Naive thymus-derived CD4-positive, alpha-beta T cell (primary cell): ENCODE measurements around the gene MUC12. TPM values are rescaled to one million over a fixed set of nuclear protein-coding genes. Genes with fewer than 3 reads are reported as not detected.

Source experiments
- ATAC-seq: fragments of 150-1000 bp; cut with Tn5 transposase; 2 replicates; pipeline ENCODE4 v1.10.0; 2021; ENCODE audit warnings: mild to moderate bottlenecking, moderate library complexity
- CTCF ChIA-PET: fragments of 350-600 bp; sonication (Branson Sonifier 250); formaldehyde crosslinking; loops from one replicate; lab custom pipeline; 2021; ENCODE audit warnings: antibody characterized with exemption; lab: Charles Lee
- POLR2A ChIA-PET: fragments of 350-600 bp; sonication (Branson Sonifier 250); formaldehyde crosslinking; loops from one replicate; lab custom pipeline; 2021; ENCODE audit warnings: antibody characterized with exemption, inconsistent platforms; lab: Charles Lee
- DNase-seq, 9 donors: peaks; one replicate each; pipeline versions ENCODE4 v3.0.0 to v3.0.0-alpha.2; 2020 to 2022; ENCODE audit warnings: mixed read lengths in 1 of 9
- H3K27ac ChIP-seq: one replicate; pipeline ENCODE4 v1.7.0; 2013; ENCODE audit warnings: mild to moderate bottlenecking, low read depth, low read length, moderate library complexity
- H3K27me3 ChIP-seq, 2 donors: one replicate each; pipeline ENCODE4 v1.7.0; 2013; ENCODE audit warnings: low read length in 2 of 2, mild to moderate bottlenecking in 2 of 2, moderate library complexity in 2 of 2; ENCODE audit not compliant: control insufficient read depth in 2 of 2, insufficient read depth in 2 of 2
- H3K36me3 ChIP-seq, 3 experiments: 1 replicate in 2 of 3; 2 replicates in 1 of 3; pipeline ENCODE4 v1.7.0; 2013; ENCODE audit warnings: low read length in 3 of 3, mild to moderate bottlenecking in 3 of 3, moderate library complexity in 1 of 3; ENCODE audit not compliant: insufficient read depth in 3 of 3, control insufficient read depth in 2 of 3
- H3K4me1 ChIP-seq, 2 donors: one replicate each; pipeline ENCODE4 v1.7.0; 2013; ENCODE audit warnings: low read length in 2 of 2, mild to moderate bottlenecking in 2 of 2, moderate library complexity in 1 of 2; ENCODE audit not compliant: control insufficient read depth in 2 of 2, insufficient read depth in 2 of 2
- H3K4me3 ChIP-seq: 2 replicates; pipeline ENCODE4 v1.7.0; 2013; ENCODE audit warnings: mild to moderate bottlenecking, low read length
- H3K9me3 ChIP-seq, 3 experiments: 1 replicate in 2 of 3; 2 replicates in 1 of 3; pipeline ENCODE4 v1.7.0; 2013; ENCODE audit warnings: low read length in 3 of 3; ENCODE audit not compliant: control insufficient read depth in 2 of 3
- H3K27ac Mint-ChIP-seq, 9 donors: one replicate each; pipeline ENCODE4 v1.8.0; 2020 to 2022; ENCODE audit warnings: mixed read lengths in 9 of 9, mild to moderate bottlenecking in 8 of 9, moderate library complexity in 5 of 9, inconsistent platforms in 2 of 9
- H3K27me3 Mint-ChIP-seq, 5 donors: one replicate each; pipeline ENCODE4 v1.8.0; 2021 to 2022; ENCODE audit warnings: mixed read lengths in 5 of 5, mild to moderate bottlenecking in 1 of 5
- H3K36me3 Mint-ChIP-seq, 5 donors: one replicate each; pipeline ENCODE4 v1.8.0; 2020 to 2022; ENCODE audit warnings: mixed read lengths in 5 of 5, mild to moderate bottlenecking in 3 of 5, inconsistent platforms in 1 of 5
- H3K4me1 Mint-ChIP-seq, 7 donors: one replicate each; pipeline ENCODE4 v1.8.0; 2020 to 2022; ENCODE audit warnings: mixed read lengths in 7 of 7, mild to moderate bottlenecking in 3 of 7, inconsistent platforms in 1 of 7
- H3K4me3 Mint-ChIP-seq, 10 donors: one replicate each; pipeline ENCODE4 v1.8.0; 2020 to 2022; ENCODE audit warnings: mild to moderate bottlenecking in 10 of 10, mixed read lengths in 10 of 10, moderate library complexity in 6 of 10, inconsistent platforms in 2 of 10
- H3K9me3 Mint-ChIP-seq, 11 donors: one replicate each; pipeline ENCODE4 v1.8.0; 2020 to 2022; ENCODE audit warnings: mixed read lengths in 11 of 11, mild to moderate bottlenecking in 4 of 11, inconsistent platforms in 1 of 11, moderate library complexity in 1 of 11
- intact Hi-C, 2 donors: fragments of 100-400 bp; cut with micrococcal nuclease; formaldehyde crosslinking; loops; one replicate each; pipeline ENCODE4 v1.15.1; 2023
- polyA plus RNA-seq, 2 donors: library from polyadenylated mRNA; unstranded; fragments of 300-500 nt; fragmentation: Illumina TruSeq; gene quantifications; one replicate each; pipeline ENCODE4 v1.2.3, GENCODE V29; 2021
- total RNA-seq, 6 experiments: library from RNA in 5 of 6; stranded (reverse) in 5 of 6; gene quantifications; 1 replicate in 5 of 6; 2 replicates in 1 of 6; pipeline ENCODE4 v1.2.3 and lab custom pipeline; 2021 to 2026

MUC12 gene
- total and polyA plus RNA-seq, 7 experiments from 2014 or later: not detected

DNA sequence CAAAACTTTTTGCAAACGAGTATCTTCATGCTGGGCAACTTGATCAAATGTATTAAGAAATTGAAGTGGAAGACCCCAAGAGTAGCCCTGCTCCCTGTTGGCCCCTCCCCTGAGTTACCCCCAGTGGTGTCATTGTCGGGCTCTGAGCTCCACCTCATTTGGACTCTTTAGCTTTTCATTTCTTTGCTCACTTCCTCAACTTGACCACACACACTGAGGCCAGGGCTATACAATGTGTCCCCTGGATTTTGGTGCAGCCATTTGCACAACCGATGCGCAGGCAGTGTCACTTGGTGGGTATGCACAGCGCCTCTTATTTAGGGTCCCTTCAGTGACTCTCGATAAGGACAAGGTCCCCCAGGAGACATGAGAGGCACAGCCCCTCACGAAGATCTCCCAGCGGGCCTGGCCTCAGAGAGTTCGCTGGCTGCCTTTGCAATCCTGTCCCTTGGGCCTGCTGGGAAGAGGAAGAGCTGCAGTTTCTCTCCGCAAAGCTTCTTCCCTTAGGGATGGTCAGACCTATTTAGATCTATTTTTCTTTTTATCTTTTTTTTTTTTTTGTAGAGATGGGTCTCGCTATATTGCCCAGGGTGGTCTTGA, 22.5 kb upstream of the MUC12 start:
- no peak overlapping the region for H3K27ac ChIP-seq
- ATAC-seq (no peak), DNase-seq (no peak)
- H3K36me3 Mint-ChIP-seq: no peaks in the 10 kb centered on the region
- H3K9me3 Mint-ChIP-seq: peaks cover 0 to 4% (median 0%) of the 10 kb centered on the region in 11 donors
- no peaks in the 10 kb centered on the region for H3K4me1 ChIP-seq
- peaks cover 0 to 6% (median 0%) of the 10 kb centered on the region in 7 donors for H3K4me1 Mint-ChIP-seq
- H3K27me3 ChIP-seq: no peaks in the 10 kb centered on the region
- no peaks in the 10 kb centered on the region for H3K36me3 ChIP-seq
- intact Hi-C loops: no loop called here
- peaks cover 14 to 41% (median 28%) of the 10 kb centered on the region in 5 donors for H3K27me3 Mint-ChIP-seq
- CTCF ChIA-PET: interaction anchor here (0.6 kb wide), 1 partner anchor 1088 kb away, joined by 3 read pairs; no protein-coding TSS in a partner anchor
- no peak overlapping the region for H3K27ac Mint-ChIP-seq
- POLR2A ChIA-PET: no interaction called here
- H3K4me3 Mint-ChIP-seq: no peak overlapping the region
- no peak overlapping the region for H3K4me3 ChIP-seq
- H3K9me3 ChIP-seq: no peaks in the 10 kb centered on the region

DNA sequence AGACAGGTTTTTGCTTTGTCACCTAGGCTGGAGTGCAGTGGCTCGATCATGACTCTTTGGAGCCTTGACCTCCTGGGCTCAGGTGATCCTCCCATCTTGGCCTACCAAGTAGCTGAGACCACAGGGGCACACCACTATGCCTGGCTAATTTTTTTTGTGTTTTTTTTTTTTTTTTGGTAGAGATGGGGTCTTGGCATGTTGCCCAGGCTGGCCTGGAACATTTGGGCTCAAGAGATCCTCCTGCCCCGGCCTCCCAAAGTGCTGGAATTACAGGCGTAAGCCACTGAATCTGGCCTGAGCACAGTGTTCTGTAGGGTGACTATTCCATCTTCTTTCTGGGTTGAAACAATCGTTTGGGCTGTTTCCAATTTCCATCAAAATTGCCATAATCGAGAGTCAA, 21.6 kb upstream of the MUC12 start:
- Histone ChIP-seq H3K36me3 (no peaks in the 10 kb centered on the region), H3K4me3 (no peak overlapping the region), H3K27ac (no peak overlapping the region), H3K9me3 (no peaks in the 10 kb centered on the region), H3K27me3 (no peaks in the 10 kb centered on the region), H3K4me1 (no peaks in the 10 kb centered on the region)
- intact Hi-C loops: loop anchor here in 1 of 2 donors (2.0 kb wide), 1 partner anchor 25 kb away; no protein-coding TSS in a partner anchor
- ChIA-PET CTCF (no interaction called here), POLR2A (no interaction called here)
- H3K9me3 Mint-ChIP-seq: peaks cover 0 to 3% (median 0%) of the 10 kb centered on the region in 11 donors
- ATAC-seq (no peak), DNase-seq (no peak)
- H3K27ac Mint-ChIP-seq: no peak overlapping the region
- H3K36me3 Mint-ChIP-seq: no peaks in the 10 kb centered on the region
- no peak overlapping the region for H3K4me3 Mint-ChIP-seq
- peaks cover 12 to 41% (median 19%) of the 10 kb centered on the region in 5 donors for H3K27me3 Mint-ChIP-seq
- H3K4me1 Mint-ChIP-seq: peaks cover 0 to 6% (median 0%) of the 10 kb centered on the region in 7 donors

DNA sequence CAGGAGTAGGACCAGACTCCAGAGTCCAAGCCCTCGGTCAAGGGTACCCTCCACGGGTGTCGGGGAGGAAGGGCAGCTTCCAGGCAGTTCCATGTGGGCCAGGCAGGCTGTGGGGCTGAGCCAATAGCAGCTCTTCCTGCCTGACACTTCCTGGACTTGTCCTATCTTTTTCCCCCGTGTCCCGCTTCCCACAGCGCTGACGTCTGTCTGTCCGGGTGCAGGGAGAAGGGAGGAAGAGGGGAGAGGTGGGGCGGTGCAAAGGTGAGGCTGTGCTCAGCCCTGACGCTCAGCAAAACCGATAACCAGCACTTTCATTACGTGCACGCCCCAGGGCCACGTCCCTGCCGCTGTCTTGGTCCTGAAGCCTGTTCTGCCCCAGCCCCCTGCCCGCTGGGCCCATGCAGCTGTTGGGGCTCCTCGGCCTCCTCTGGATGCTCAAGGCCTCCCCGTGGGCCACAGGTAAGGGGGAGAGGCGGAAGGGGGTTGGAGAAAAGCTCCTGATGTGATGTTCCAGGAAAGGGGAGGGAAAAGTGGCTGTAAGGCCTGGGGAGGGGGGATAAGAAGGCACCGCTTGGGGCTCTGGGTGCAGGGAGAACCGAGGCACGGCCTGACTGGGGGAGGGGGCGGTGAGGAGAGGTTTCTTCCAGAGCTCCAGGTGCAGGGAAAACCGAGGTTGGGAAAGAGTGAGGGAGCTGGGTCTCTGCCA, 20.0 kb upstream of the MUC12 start, which contains the start of gene MUC3A:
Gene MUC3A, plus strand, starts transcription at position 308 of the 706 bp plus-strand sequence. Its CDS starts 91 bp downstream, at position 399.
- H3K4me3 ChIP-seq: no peak within 1 kb of the TSS
- intact Hi-C loops: loop anchor here in 1 of 2 donors (2.0 kb wide), 1 partner anchor 23 kb away; no protein-coding TSS in a partner anchor
- no peaks in the 10 kb centered on the region for H3K9me3 ChIP-seq
- no peak for DNase-seq
- H3K4me1 ChIP-seq: no peaks in the 10 kb centered on the region
- ChIA-PET POLR2A (no interaction called here), CTCF (no interaction called here)
- no peaks in the 10 kb centered on the region for H3K36me3 Mint-ChIP-seq
- no peak within 1 kb of the TSS for H3K27ac Mint-ChIP-seq
- peaks cover 0 to 6% (median 0%) of the 10 kb centered on the region in 7 donors for H3K4me1 Mint-ChIP-seq
- no peak within 1 kb of the TSS for H3K27ac ChIP-seq
- H3K4me3 Mint-ChIP-seq: no peak within 1 kb of the TSS
- H3K27me3 ChIP-seq: no peaks in the 10 kb centered on the region
- H3K27me3 Mint-ChIP-seq: peaks cover 12 to 35% (median 15%) of the 10 kb centered on the region in 5 donors
- no peak for ATAC-seq
- H3K36me3 ChIP-seq: no peaks in the 10 kb centered on the region
- peaks cover 0 to 3% (median 0%) of the 10 kb centered on the region in 11 donors for H3K9me3 Mint-ChIP-seq

DNA sequence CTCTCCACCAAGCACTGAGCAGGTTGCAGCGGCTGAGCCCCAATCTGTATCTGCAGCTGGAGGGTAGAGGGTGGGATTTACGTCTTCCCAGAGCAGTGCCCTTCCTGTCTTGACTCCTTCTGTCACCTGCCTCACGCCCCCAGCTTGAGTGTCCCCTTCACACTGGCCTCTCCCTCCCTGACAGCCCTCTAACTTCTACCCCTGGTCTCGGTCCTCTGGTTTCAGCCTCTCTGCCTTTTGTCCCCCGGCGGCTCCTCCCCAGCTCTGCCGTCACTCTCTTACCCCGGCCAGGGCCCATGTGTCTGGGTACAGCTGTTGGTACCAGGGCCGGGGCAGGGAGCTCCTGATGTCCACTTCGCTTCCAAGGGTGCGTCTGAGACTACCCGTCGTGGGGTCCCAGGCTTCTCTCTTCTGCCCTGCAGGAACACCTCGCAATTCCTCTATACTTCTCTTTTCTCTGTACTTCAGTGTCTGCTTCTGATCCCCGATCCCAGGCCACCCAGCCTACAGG, 19.4 kb upstream of the MUC12 start:
- POLR2A ChIA-PET: no interaction called here
- H3K27ac Mint-ChIP-seq: no peak overlapping the region
- intact Hi-C loops: loop anchor here in 1 of 2 donors (2.0 kb wide), 1 partner anchor 23 kb away; no protein-coding TSS in a partner anchor
- DNase-seq (no peak), ATAC-seq (no peak)
- peaks cover 0 to 6% (median 0%) of the 10 kb centered on the region in 7 donors for H3K4me1 Mint-ChIP-seq
- CTCF ChIA-PET: no interaction called here
- no peaks in the 10 kb centered on the region for H3K9me3 Mint-ChIP-seq
- Histone ChIP-seq H3K27ac (no peak overlapping the region), H3K4me1 (no peaks in the 10 kb centered on the region), H3K27me3 (no peaks in the 10 kb centered on the region), H3K36me3 (no peaks in the 10 kb centered on the region), H3K9me3 (no peaks in the 10 kb centered on the region), H3K4me3 (no peak overlapping the region)
- H3K27me3 Mint-ChIP-seq: peaks cover 12 to 29% (median 15%) of the 10 kb centered on the region in 5 donors
- no peaks in the 10 kb centered on the region for H3K36me3 Mint-ChIP-seq
- no peak overlapping the region for H3K4me3 Mint-ChIP-seq

DNA sequence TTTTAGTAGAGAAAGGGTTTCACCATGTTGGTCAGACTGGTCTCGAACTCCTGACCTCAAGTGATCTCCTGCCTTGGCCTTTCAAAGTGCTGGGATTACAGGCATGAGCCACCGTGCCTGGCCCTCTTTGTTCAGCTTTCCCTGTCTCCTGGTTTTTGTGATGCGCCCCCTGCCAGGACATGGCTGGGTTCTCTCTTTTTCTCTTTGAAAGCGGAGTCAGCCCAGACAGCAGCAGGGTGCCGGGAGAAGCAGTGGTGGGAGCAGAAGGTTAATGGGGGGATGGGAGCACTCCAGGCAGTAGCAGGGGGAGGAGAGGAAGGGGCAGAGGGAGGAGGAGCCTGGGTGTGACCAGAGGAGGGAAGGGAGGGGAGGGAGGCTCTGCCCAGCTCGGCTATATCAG, 18.2 kb upstream of the MUC12 start:
- POLR2A ChIA-PET: no interaction called here
- no peaks in the 10 kb centered on the region for H3K27me3 ChIP-seq
- no peak for ATAC-seq

DNA sequence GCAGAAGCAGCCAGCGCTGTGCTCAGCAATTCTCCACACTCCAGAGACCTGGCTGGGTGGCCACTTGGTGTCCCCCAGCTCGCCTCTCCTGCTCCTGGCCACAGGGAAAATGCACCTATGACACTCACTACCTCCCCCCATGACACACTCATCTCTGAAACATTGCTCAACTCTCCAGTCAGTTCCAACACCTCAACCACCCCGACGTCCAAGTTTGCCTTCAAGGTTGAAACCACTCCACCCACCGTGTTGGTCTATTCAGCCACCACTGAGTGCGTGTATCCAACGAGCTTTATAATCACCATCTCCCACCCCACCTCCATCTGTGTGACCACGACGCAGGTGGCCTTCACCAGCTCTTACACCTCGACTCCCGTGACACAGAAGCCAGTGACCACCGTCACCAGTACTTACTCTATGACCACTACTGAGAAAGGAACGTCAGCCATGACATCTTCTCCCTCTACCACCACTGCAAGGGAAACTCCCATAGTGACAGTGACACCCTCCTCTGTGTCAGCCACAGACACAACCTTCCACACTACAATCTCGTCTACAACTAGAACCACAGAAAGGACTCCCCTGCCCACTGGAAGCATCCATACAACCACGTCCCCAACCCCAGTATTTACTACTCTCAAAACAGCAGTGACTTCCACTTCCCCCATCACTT, 17.3 kb upstream of the MUC12 start:
- Histone ChIP-seq H3K36me3 (no peaks in the 10 kb centered on the region), H3K4me1 (no peaks in the 10 kb centered on the region), H3K27me3 (no peaks in the 10 kb centered on the region), H3K27ac (no peak overlapping the region), H3K9me3 (no peaks in the 10 kb centered on the region), H3K4me3 (no peak overlapping the region)
- no peak overlapping the region for H3K27ac Mint-ChIP-seq
- POLR2A ChIA-PET: no interaction called here
- intact Hi-C loops: no loop called here
- H3K4me3 Mint-ChIP-seq: no peak overlapping the region
- ATAC-seq: peak; percentile 6
- peaks cover 8 to 17% (median 12%) of the 10 kb centered on the region in 5 donors for H3K27me3 Mint-ChIP-seq
- no peaks in the 10 kb centered on the region for H3K36me3 Mint-ChIP-seq
- CTCF ChIA-PET: no interaction called here
- no peaks in the 10 kb centered on the region for H3K9me3 Mint-ChIP-seq
- peaks cover 0 to 6% (median 0%) of the 10 kb centered on the region in 7 donors for H3K4me1 Mint-ChIP-seq
- DNase-seq: no peak

More for the DNA sequence above, 18.2 kb upstream of the MUC12 start:
- Mint-ChIP-seq H3K27me3 (peaks cover 8 to 20% (median 12%) of the 10 kb centered on the region in 5 donors), H3K9me3 (no peaks in the 10 kb centered on the region), H3K4me1 (peaks cover 0 to 6% (median 0%) of the 10 kb centered on the region in 7 donors), H3K4me3 (no peak overlapping the region), H3K36me3 (no peaks in the 10 kb centered on the region), H3K27ac (no peak overlapping the region)
- no peaks in the 10 kb centered on the region for H3K4me1 ChIP-seq
- no peaks in the 10 kb centered on the region for H3K9me3 ChIP-seq
- CTCF ChIA-PET: no interaction called here
- H3K27ac ChIP-seq: no peak overlapping the region
- H3K4me3 ChIP-seq: no peak overlapping the region
- no peak for DNase-seq
- intact Hi-C loops: no loop called here
- no peaks in the 10 kb centered on the region for H3K36me3 ChIP-seq
